Measurements from ENCODE around the gene ARHGEF38.

GRCh38 chr4:105594099-105595010 lies 41.9 kb downstream of the ARHGEF38 start:
- TF ChIP-seq CTCF (IDR thresholded peaks at IDR 0.05), result no peak
- TF ChIP-seq RCOR1 (IDR thresholded peaks at IDR 0.05; ENCODE audit: low read length), result no peak
